NCI-H2196 treated with DMSO at 0.1 percent for 48 hours (cell line): Measurements from ENCODE around the gene CDC42SE2.
"Not testable (repeated sequence)": the region's sequence is repeated elsewhere in the genome, so short reads cannot be mapped to it uniquely, and the experiment has no call there.

Experiments used
- DNase-seq: peaks from one replicate; lab custom pipeline; 2025; ENCODE audit not compliant: unreplicated experiment; lab: John Stamatoyannopoulos, UW

The CDC42SE2 gene

DNA sequence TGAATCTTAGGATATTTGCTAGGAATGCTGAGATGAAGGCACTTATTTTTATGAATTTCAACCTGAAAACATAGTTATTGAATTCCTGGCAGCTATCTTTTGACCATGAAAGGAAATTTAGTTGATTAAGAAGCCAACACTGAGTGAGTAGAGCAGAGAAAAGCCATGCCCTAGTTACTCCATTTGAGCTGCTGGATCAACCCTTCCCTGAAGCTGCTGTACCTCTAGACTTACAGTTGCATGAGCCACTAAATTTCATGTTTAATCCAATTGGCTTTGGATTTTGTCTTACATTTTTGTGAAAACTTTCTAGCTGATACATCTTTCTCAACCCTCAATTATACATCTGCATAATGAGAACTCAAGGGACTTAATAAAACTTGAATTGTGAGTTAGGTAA lies 54.6 kb downstream of the CDC42SE2 start:
- no peak for DNase-seq

DNA sequence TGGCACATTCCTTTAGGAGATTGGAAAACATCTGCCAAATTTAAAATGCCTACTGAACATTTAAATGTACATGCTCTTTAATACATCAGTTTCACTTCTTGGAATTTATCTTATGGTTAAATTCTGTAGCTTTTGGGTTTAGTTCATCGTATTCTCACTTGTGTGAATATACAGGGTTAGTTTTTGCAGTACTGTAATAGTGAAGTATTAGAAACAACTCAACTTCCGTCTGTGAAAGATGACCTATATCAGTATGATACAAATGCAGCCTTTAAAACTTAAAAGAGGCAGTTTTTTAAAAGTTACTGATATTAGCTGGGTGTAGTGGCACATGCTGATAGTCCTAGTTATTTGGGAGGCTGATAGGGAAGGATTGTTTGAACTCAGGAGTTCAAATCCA lies 57.2 kb downstream of the CDC42SE2 start:
- no peak for DNase-seq

DNA sequence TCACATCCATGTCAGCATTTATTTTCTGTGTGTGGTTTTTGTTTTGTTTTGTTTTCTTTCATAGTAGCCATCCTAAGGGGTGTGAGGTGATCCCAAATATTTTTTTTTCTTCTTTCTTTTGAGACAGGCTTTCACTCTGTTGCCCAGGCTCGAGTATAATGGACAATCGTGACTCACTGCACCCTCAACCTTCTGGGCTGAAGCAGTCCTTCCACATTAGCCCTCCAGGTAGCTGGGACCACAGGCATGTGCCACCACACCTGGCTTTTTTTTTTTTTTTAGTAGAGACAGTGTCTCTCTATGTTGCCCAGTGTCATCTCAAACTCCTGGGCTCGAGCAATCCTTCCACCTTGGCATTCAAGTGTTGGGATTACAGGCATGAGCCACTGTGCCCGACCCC lies 59.1 kb downstream of the CDC42SE2 start:
- no peak for DNase-seq

DNA sequence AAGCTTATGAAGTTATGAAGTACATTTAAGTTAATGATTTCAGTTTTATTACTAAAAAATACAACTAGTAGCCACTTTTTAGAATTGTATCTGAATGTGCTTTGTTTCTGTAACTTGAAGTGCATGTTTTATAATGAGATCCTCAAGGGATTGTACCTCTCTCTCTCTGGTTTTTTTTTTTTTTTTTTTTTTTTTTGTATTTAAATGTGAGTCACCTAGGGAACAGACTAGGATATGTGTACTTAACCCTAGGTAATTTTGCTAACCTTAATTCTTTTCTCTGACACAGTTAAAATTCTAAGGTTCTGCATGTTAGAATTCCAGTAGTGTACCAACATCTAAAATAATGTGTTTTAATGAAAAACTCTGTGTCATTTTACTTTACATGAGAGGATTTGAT lies 59.5 kb downstream of the CDC42SE2 start:
- no peak for DNase-seq

DNA sequence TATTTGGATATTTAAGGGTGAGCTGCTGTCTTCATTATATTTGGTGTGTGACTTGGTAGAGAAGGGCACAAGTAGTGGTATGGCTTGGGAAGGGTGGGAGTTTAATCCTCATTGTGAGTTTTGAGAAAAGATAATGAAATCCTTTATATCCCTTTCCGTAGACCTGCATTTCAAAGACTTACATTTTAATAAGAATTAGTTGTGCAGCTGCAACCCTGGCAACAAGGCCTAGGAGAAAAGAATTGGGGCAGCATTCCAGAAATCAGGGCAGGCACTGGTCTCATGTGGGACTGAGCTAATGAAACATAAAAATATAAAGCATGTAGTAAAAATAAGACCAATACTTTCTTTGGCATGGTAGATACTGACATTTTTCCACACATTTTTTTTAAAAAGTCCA lies 60.5 kb downstream of the CDC42SE2 start:
- no peak for DNase-seq

DNA sequence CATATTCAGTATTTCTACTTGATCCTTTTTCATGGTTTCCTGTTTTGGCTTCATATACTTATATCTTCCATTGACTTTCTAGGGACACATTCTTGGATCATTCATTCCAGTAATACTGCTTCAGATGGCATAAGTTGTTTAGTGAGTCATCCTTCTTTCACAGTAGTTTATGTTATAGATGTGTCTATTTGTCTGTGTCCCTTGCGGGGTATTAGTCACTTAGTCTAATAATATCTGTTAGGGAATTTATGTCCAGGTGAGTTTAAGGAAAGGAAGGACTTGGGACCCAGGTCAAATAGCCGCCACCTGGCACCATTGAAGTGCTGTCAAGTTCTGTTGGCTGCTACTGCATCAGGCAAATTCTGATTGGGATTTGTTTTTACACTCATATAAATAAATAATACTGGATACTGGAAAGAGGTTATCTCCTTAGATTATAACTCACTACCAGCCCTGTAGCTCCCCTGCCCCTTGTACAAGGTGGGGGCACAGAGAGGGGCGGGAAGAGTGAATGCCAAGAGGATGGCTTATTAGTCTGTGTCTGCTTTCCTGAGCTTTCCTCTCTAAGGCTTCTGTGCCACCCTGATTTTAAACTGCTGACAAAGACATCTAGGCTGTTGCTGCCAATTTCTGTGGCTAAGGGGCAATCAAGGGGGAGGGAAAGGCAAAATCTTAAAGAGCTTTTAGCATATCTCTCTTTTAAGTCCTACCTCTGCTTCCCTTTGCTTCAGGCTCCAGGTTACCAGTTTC lies 64.9 kb downstream of the CDC42SE2 start:
- DNase-seq: no peak

DNA sequence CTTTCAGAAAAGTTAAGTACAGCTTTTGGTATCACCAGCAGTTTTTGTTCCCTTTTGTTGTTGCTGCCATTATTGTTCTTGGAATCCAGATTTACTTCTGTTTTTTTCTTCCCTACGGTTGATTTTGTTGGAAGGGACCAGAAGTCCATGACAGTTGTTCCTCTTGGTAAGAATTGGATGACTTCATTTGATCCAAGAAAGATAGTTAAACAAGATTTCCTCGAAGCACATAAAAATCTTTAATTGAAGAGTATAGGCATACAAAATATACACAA lies 65.4 kb downstream of the CDC42SE2 start:
- DNase-seq: no peak

DNA sequence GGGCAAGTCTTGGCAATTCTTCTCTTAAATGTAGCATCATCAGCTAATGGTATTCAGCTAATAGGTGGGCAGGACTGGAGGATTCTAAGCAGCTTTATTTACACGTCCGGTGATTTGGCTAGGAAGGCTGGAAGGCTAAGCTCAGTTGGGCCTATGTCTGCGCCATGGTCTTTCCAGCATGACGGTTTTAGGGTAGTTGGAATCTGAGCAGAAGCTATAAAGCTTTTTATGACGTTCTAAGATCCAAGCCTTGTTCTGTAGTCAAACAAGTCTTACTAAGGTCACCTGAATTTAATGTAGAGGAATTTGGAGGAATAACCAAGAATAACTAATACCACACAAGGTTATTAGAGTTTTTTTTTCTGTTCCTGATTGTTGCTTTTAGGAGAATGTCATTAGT lies 66.2 kb downstream of the CDC42SE2 start:
- DNase-seq: no peak

DNA sequence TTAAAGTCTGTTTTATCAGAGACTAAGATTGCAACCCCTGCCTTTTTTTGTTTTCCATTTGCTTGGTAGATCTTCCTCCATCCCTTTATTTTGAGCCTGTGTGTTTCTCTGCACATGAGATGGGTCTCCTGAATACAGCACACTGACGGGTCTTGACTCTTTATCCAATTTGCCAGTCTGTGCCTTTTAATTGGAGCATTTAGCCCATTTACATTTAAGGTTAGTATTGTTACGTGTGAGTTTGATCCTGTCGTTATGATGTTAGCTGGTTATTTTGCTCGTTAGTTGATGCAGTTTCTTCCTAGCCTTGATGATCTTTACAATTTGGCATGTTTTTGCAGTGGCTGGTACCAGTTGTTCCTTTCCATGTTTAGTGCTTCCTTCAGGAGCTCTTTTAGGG lies 71.9 kb downstream of the CDC42SE2 start:
- not testable (repeated sequence) for DNase-seq

DNA sequence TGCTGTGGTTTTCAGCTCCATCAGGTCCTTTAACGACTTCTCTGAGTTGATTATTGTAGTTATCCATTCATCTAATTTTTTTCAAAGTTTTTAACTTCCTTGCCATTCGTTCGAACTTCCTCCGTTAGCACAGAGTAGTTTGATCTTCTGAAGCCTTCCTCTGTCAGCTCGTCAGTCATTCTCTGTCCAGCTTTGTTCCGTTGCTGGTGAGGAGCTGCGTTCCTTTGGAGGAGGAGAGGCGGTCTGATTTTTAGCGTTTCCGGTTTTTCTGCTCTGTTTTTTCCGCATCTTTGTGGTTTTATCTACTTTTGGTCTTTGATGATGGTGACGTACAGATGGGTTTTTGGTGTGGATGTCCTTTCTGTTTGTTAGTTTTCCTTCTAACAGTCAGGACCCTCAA lies 72.9 kb downstream of the CDC42SE2 start:
- DNase-seq: not testable (repeated sequence)

DNA sequence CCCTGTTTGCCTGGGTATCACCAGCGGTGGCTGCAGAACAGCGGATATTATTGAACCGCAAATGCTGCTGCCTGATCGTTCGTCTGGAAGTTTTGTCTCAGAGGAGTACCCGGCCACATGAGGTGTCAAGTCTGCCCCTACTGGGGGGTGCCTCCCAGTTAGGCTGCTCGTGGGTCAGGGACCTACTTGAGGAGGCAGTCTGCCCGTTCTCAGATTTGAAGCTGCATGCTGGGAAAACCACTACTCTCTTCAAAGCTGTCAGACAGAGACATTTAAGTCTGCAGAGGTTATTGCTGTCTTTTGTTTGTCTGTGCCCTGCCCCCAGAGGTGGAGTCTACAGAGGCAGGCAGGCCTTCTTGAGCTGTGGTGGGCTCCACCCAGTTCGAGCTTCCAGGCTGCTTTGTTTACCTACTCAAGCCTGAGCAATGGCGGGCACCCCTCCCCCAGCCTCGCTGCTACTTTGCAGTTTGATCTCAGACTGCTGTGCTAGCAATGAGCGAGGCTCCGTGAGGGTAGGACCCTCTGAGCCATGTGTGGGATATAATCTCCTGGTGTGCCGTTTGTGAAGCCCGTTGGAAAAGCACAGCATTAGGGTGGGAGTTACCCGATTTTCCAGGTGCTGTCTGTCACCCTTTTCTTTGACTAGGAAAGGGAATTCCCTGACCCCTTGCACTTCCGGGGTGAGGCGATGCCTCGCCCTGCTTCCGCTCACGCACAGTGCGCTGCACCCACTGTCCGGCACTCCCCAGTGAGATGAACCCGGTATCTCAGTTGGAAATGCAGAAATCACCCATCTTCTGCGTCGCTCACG lies 73.6 kb downstream of the CDC42SE2 start:
- DNase-seq: not testable (repeated sequence)

DNA sequence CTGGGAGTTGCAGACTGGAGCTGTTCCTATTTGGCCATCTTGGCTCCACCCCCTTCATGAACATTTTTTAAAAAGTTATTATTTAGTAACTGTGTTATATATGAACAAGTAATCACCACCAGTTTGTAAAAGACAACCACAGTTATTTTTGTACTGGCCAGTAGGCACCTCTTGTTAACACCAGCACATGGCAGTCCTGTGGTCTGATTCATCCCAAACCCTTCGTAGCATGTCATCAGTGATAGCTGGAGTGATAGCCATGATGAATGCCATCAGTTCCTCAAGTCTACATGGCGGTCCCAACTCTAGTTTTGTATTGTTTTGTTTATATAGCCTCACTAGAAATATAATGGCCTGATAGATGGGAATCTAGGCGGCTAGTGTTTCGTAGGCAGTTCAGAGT lies 74.2 kb downstream of the CDC42SE2 start:
- no peak for DNase-seq

DNA sequence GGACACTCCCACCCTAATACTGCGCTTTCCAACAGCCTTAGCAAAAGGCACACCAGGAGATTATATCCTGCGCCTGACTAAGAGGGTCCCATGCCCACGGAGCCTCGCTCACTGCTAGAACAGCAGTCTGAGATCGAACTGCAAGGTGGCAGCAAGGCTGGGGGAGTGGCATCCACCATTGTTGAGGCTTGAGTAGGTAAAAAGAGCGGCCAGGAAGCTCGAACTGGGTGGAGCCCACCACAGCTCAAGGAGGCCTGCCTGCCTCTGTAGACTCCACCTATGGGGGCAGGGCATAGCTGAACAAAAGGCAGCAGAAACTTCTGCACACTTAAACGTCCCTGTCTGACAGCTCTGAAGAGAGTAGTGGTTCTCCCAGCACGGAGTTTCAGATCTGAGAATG lies 80.4 kb downstream of the CDC42SE2 start:
- DNase-seq: not testable (repeated sequence)

DNA sequence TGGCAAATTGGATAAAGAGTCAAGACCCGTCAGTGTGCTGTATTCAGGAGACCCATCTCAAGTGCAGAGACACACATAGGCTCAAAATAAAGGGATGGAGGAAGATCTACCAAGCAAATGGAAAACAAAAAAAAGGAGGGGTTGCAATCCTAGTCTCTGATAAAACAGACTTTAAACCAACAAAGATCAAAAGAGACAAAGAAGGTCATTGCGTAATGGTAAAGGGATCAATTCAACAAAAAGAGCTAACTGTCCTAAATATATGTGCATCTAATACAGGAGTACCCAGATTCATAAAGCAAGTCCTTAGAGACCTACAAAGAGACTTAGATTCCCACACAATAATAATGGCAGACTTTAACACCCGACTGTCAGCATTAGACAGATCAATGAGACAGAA lies 82.4 kb downstream of the CDC42SE2 start:
- not testable (repeated sequence) for DNase-seq

DNA sequence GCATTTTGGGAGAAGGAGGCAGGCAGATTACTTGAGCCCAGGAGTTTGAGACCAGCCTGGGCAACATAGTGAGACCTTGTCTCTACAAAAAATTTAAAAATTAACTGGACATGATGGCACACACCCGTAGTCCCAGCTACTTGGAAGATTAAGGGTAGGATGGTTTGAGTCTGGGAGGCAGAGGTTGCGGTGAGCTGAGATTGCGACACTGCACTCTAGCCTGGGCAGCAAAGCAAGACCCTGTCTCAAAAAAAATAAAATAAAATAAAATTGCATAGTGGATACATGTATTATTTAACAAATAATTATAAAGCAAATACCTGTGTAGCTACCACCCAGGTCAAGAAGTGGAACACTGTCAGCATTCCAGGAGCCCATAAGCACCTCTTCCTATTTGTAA lies 90.1 kb downstream of the CDC42SE2 start:
- no peak for DNase-seq

DNA sequence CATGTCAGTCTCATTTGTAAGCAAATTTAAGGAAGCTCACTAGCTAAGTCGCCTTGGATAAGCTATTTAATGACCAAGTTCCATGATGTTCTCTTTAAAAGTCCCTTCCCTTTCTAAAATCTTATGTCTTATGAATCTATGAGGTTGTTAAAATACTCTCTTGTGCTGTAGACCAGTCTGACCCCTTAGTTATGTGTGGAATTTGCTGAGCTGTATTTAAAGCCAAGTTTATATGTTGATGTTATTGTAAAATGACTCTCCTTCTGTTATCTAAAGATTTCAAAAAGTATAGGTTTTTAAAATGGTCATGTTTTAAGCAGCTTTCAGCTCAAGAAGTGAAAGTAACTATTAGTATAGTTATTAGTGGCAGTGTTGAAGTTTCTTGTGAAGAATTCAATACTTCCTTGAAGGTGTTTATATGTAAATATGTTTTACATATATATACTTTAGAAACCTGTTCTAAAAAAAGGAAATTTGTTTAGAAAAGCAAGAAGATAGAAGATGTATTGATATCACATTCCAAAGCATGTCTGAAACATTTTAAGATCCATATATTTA lies 92.2 kb downstream of the CDC42SE2 start:
- no peak for DNase-seq

DNA sequence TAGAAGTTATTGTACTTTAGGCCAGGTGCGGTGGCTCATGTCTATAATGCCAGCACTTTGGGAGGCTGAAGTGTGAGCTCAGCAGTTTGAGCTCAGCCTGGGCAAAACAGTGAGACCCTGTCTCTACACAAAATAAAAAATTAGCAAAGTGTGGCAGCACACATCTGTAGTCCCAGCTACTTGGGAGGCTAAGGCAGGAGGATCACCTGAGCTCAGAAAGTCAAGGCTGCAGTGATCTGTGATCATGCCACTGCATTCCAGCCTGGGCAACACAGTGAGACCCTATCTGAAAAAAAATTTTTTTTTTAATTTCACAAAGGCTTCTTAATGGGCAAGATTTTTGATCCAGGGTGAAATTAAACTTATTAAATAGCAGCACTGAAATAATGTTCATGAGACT lies 92.8 kb downstream of the CDC42SE2 start:
- no peak for DNase-seq

DNA sequence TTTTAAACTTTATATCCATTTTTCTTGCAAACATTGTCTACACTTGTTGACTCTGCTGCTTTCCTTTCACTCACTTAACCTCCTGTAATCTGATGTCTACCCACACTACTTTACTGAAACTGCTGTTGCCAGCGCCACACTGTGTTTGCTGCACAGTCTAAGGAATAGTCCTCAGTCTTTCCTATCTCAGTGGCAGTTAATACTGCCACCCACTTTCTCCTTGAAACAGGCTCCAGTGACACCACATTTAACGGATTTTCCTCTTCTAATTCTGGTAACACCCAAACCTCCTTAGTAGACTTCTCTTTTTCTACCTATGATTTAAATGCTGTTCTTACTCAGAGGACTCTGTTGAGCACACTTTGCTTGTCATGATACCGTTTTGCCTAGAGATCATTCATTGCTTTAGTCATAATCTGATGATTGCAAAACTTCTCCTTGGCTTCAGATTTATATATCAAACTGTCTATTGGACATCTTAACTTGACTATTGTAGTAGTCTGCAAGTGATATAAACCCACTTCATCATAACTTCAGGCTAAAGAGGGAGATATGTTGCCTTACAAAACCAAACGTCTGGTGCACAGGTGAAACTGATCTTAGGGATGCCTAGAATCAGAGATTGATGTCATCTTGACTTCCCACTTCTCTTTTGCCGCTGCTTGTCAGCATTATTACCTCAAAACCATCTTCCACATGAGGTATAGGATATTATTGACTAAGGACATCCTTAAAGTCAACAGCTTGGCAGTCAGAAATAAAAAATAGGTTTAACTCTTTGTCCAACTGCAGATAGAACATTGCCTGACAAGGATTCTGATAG lies 94.1 kb downstream of the CDC42SE2 start:
- DNase-seq: no peak

DNA sequence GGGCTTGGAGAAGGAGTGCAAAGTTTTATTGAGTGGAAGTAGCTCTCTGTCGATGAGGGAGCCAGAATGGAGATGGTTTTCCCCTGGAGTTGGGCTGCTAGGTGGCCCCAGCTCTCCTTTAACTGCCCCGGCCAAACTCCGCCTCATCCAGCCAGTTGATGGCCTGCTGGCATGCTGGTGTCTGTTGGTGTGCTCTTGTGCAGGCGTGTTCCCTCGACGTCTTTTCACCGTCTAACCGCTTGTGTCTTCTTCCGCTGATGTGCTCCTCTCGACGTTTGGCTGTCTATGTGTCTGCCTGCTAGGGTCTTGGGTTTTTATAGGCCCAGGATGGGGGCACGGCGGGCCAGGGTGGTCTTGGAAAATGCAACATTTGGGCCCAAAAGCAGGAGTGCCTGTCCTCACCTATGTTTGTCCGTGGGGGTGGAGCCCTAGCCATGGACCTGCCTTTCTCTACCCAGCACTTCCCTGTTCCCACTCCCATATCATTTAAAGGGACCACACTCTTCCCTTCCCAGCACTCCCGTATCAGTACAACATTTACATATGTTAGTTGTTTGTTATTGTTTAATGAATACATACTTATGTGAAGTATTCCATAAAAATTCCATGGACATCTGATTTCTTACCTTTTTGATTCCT lies 97.9 kb downstream of the CDC42SE2 start:
- DNase-seq: no peak

DNA sequence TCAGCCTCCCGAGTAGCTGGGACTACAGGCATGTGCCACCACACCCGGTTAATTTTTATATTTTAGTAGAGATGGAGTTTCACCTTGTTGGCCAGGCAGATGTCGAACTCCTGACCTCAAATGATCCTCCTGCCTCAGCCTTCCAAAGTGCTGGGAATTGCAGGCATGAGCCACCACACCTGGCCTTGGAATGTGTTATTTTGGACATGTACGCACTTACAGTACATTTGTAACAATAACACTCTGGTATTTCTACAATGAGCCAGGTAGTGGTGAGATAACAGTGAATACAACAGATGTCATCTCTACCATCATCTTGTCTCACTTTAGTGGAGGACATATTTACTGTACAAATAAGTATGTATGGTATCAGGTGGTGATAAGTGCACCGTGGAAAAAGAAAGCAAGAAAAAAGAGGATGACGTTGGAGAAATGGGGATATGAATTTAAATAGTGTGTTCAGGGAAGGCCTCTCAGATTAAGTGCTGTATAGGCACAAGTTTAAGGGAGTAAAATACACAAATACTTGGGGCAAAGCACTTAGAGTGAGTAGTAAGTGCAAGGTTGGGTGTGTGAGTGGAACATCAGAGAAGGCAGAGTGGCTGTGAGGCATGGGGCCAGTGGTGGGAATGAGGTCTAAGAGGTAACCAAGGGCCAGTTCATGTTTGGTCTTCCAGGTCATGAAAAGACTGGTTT lies 100.1 kb downstream of the CDC42SE2 start:
- DNase-seq: no peak
